Activated B cell treated with CpG ODN at 0.5 μM for 24 hours (primary cell): ENCODE data around the gene KDM8. TPM values are rescaled to one million over a fixed set of nuclear protein-coding genes. Genes with fewer than 3 reads are reported as not detected.
"Not testable (repeated sequence)": the region's sequence is repeated elsewhere in the genome, so short reads cannot be mapped to it uniquely, and the experiment has no call there.

Experiments used
- ATAC-seq: fragments of 200-7000 bp; cut with Tn5 transposase; one replicate; pipeline ENCODE4 v1.10.0; 2021; ENCODE audit warnings: low read depth, mild to moderate bottlenecking, moderate library complexity
- CTCF ChIA-PET: fragments of 350-600 bp; sonication (Branson Sonifier 250); formaldehyde crosslinking; loops from one replicate; lab custom pipeline; 2021; ENCODE audit warnings: antibody characterized with exemption; lab: Charles Lee
- POLR2A ChIA-PET: fragments of 350-600 bp; sonication (Branson Sonifier 250); formaldehyde crosslinking; loops from one replicate; lab custom pipeline; 2021; ENCODE audit warnings: antibody characterized with exemption; lab: Charles Lee
- DNase-seq: peaks from one replicate; pipeline ENCODE4 v3.0.0; 2022
- H3K27ac Mint-ChIP-seq: one replicate; pipeline ENCODE4 v1.8.0; 2020; ENCODE audit warnings: mixed read lengths
- H3K27me3 Mint-ChIP-seq: one replicate; pipeline ENCODE4 v1.8.0; 2021; ENCODE audit warnings: mixed read lengths
- H3K36me3 Mint-ChIP-seq: one replicate; pipeline ENCODE4 v1.8.0; 2021; ENCODE audit warnings: low read depth, mixed read lengths
- H3K4me1 Mint-ChIP-seq: one replicate; pipeline ENCODE4 v1.8.0; 2021; ENCODE audit warnings: mixed read lengths
- H3K4me3 Mint-ChIP-seq: one replicate; pipeline ENCODE4 v1.8.0; 2020; ENCODE audit warnings: mild to moderate bottlenecking, mixed read lengths
- H3K9me3 Mint-ChIP-seq: one replicate; pipeline ENCODE4 v1.8.0; 2020; ENCODE audit warnings: mixed read lengths
- CTCF ChIP-seq: fragments of 200-600 bp; IDR thresholded peaks from one replicate; pipeline ENCODE4 v1.8.0; 2022; ENCODE audit warnings: antibody characterized with exemption, mild to moderate bottlenecking
- intact Hi-C: fragments of 100-400 bp; cut with micrococcal nuclease; formaldehyde crosslinking; loops from one replicate; pipeline ENCODE4 v1.15.1; 2024
- total RNA-seq: library from RNA; stranded (reverse); gene quantifications from 2 replicates; pipeline ENCODE4 v1.2.3, GENCODE V29; 2022

Gene KDM8
- total RNA-seq, 1 donor from 2014 or later = 17.9 TPM

- Mint-ChIP-seq H3K27ac (peak overlapping the region; percentile 83), H3K4me3 (peak overlapping the region; percentile 61), H3K27me3 (no peaks in the 10 kb centered on the region), H3K4me1 (peaks cover 60% of the 10 kb centered on the region), H3K36me3 (peaks cover 7% of the 10 kb centered on the region), H3K9me3 (peaks cover 6% of the 10 kb centered on the region)
- ChIA-PET CTCF (interaction anchor here (0.5 to 2.7 kb wide), 8 partner anchors 12 to 211 kb away, joined by 3 to 13 read pairs (median 4); no protein-coding TSS in a partner anchor), POLR2A (interaction anchor here (0.6 to 2.1 kb wide), 13 partner anchors 12 to 251 kb away, joined by 3 to 10 read pairs (median 4); partner anchors contain the start of gene IL21R)
- peak; percentile 12 for ATAC-seq
- no peak for DNase-seq
- no peak for TF ChIP-seq CTCF
- intact Hi-C loops = loop anchor here (1.0 kb wide), 1 partner anchor 20 kb away; no protein-coding TSS in a partner anchor
Measured at GRCh38 chr16:27199736-27200135, 3.6 kb upstream of the KDM8 start.

- H3K4me3 Mint-ChIP-seq, intact Hi-C loops, CTCF ChIA-PET, H3K27me3 Mint-ChIP-seq, ATAC-seq, DNase-seq, POLR2A ChIA-PET, H3K36me3 Mint-ChIP-seq, H3K9me3 Mint-ChIP-seq: not testable (repeated sequence)
- Mint-ChIP-seq H3K4me1 (peaks cover 68% of the 10 kb centered on the region), H3K27ac (peak overlapping the region; percentile 83)
Measured at GRCh38 chr16:27200914-27201313, 2.4 kb upstream of the KDM8 start.

- intact Hi-C loops = loop anchor here (1.0 to 2.0 kb wide), 4 partner anchors 34 to 347 kb away; partner anchors contain the start of genes KATNIP and NSMCE1
- ChIA-PET CTCF (interaction anchor here (0.9 to 1.4 kb wide), 3 partner anchors 23 to 32 kb away, joined by 4 to 5 read pairs (median 5); no protein-coding TSS in a partner anchor), POLR2A (interaction anchor here (0.6 to 2.8 kb wide), 25 partner anchors 9 to 347 kb away, joined by 3 to 29 read pairs (median 6); partner anchors contain the start of genes GTF3C1, IL21R, KATNIP and NSMCE1)
- peaks cover 72% of the 10 kb centered on the region for H3K4me1 Mint-ChIP-seq
- ATAC-seq = peak; percentile 70
- H3K36me3 Mint-ChIP-seq = peaks cover 7% of the 10 kb centered on the region
- peak overlapping the region; percentile 99 for H3K4me3 Mint-ChIP-seq
- peaks cover 4% of the 10 kb centered on the region for H3K9me3 Mint-ChIP-seq
- DNase-seq = no peak
- no peak for TF ChIP-seq CTCF
- H3K27me3 Mint-ChIP-seq = no peaks in the 10 kb centered on the region
- H3K27ac Mint-ChIP-seq = peak overlapping the region; percentile 100
Measured at GRCh38 chr16:27202923-27203506, 311 bp upstream of the KDM8 start.

GRCh38 chr16:27204312-27204915 is 1.1 kb downstream of the KDM8 start:
- peaks cover 7% of the 10 kb centered on the region for H3K36me3 Mint-ChIP-seq
- H3K9me3 Mint-ChIP-seq = no peaks in the 10 kb centered on the region
- H3K27ac Mint-ChIP-seq = peak overlapping the region; percentile 100
- peaks cover 58% of the 10 kb centered on the region for H3K4me1 Mint-ChIP-seq
- no peak for ATAC-seq
- no peaks in the 10 kb centered on the region for H3K27me3 Mint-ChIP-seq
- TF ChIP-seq CTCF = no peak
- intact Hi-C loops = loop anchor here (2.0 kb wide), 1 partner anchor 22 kb away; no protein-coding TSS in a partner anchor
- ChIA-PET POLR2A (interaction anchor here (0.7 to 2.8 kb wide), 24 partner anchors 11 to 345 kb away, joined by 3 to 29 read pairs (median 6); partner anchors contain the start of genes GTF3C1, IL21R, KATNIP and NSMCE1), CTCF (interaction anchor here (0.9 to 1.2 kb wide), 2 partner anchors 23 to 24 kb away, joined by 5 read pairs; no protein-coding TSS in a partner anchor)
- H3K4me3 Mint-ChIP-seq = peak overlapping the region; percentile 99
- DNase-seq = no peak

- Mint-ChIP-seq H3K4me3 (no peak overlapping the region), H3K27ac (no peak overlapping the region)
Measured at GRCh38 chr16:27205423-27206065, 2.2 kb downstream of the KDM8 start.

GRCh38 chr16:27207121-27207520 is 3.8 kb downstream of the KDM8 start:
- CTCF ChIA-PET, H3K9me3 Mint-ChIP-seq, H3K27me3 Mint-ChIP-seq, intact Hi-C loops, ATAC-seq, H3K27ac Mint-ChIP-seq, H3K4me3 Mint-ChIP-seq, DNase-seq: not testable (repeated sequence)
- POLR2A ChIA-PET = interaction anchor here (0.9 kb wide), 1 partner anchor 25 kb away, joined by 6 read pairs; no protein-coding TSS in a partner anchor
- Mint-ChIP-seq H3K36me3 (peaks cover 23% of the 10 kb centered on the region), H3K4me1 (peaks cover 36% of the 10 kb centered on the region)

More at GRCh38 chr16:27205423-27206065, 2.2 kb downstream of the KDM8 start:
- CTCF ChIA-PET = no interaction called here
- Mint-ChIP-seq H3K9me3 (no peaks in the 10 kb centered on the region), H3K36me3 (peaks cover 18% of the 10 kb centered on the region), H3K4me1 (peaks cover 47% of the 10 kb centered on the region), H3K27me3 (no peaks in the 10 kb centered on the region)
- ATAC-seq (no peak), DNase-seq (no peak)
- POLR2A ChIA-PET = interaction anchor here (0.6 to 2.8 kb wide), 3 partner anchors 36 to 201 kb away, joined by 7 to 29 read pairs (median 21); no protein-coding TSS in a partner anchor
- intact Hi-C loops = loop anchor here (2.0 kb wide), 1 partner anchor 21 kb away; no protein-coding TSS in a partner anchor
- TF ChIP-seq CTCF = no peak
